ENCODE measurements around the gene MOCS1.

The MOCS1 gene

GRCh38 chr6:39891976-39892375, 42.3 kb downstream of the MOCS1 start:
- no peak for TF ChIP-seq CTCF (IDR thresholded peaks at IDR 0.05)
- peaks cover 8 to 10% of the 10 kb centered on the region in 2 experiments for H3K4me1 ChIP-seq (ENCODE audit: control insufficient read depth in 1 of 2, insufficient read depth in 1 of 2, low read depth in 1 of 2, low read length in 1 of 2)
- peaks cover under 1% of the 10 kb centered on the region for H3K36me3 ChIP-seq
- peaks cover 36% of the 10 kb centered on the region for H3K27me3 ChIP-seq
- H3K4me3 ChIP-seq (ENCODE audit: low read depth in 1 of 2, low read length in 1 of 2) = no peak overlapping the region
- H3K9me3 ChIP-seq = no peaks in the 10 kb centered on the region
- H3K27ac ChIP-seq = no peak overlapping the region

DNA sequence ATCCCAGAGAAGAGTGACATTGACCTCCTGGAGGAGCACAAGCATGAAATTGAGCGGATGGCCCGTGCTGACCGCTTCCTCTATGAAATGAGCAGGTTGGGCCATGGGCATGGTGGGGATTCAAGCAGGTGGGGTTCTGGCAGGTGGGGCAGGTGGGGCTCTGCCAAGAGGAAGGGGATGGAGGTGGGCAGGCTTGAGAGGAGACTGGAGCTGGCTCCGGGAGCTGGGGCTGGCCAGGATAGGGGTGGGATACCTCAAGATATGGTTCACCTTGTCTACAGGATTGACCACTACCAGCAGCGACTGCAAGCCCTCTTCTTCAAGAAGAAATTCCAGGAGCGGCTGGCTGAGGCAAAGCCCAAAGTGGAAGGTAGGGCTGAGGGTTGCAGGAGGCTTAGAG, 42.9 kb downstream of the MOCS1 start:
- Histone ChIP-seq H3K27me3 (peaks cover 39% of the 10 kb centered on the region), H3K9me3 (no peaks in the 10 kb centered on the region), H3K36me3 (no peaks in the 10 kb centered on the region), H3K4me3 (ENCODE audit: low read depth in 1 of 2, low read length in 1 of 2) (no peak overlapping the region), H3K27ac (no peak overlapping the region), H3K4me1 (ENCODE audit: control insufficient read depth in 1 of 2, insufficient read depth in 1 of 2, low read depth in 1 of 2, low read length in 1 of 2) (peaks cover 8 to 10% of the 10 kb centered on the region in 2 experiments)
- TF ChIP-seq CTCF (IDR thresholded peaks at IDR 0.05) = no peak

- TF ChIP-seq CTCF (IDR thresholded peaks at IDR 0.05) = no peak
- no peak overlapping the region for H3K4me3 ChIP-seq (ENCODE audit: low read depth in 1 of 2, low read length in 1 of 2)
- H3K36me3 ChIP-seq = no peaks in the 10 kb centered on the region
- peaks cover 39% of the 10 kb centered on the region for H3K27me3 ChIP-seq
- H3K4me1 ChIP-seq (ENCODE audit: control insufficient read depth in 1 of 2, insufficient read depth in 1 of 2, low read depth in 1 of 2, low read length in 1 of 2) = peaks cover 8 to 10% of the 10 kb centered on the region in 2 experiments
- H3K27ac ChIP-seq = no peak overlapping the region
- H3K9me3 ChIP-seq = no peaks in the 10 kb centered on the region
These were observed 45.0 kb downstream of the MOCS1 start for GRCh38 chr6:39889229-39889628.

- Histone ChIP-seq H3K27me3 (peaks cover 39% of the 10 kb centered on the region), H3K4me1 (ENCODE audit: control insufficient read depth in 1 of 2, insufficient read depth in 1 of 2, low read depth in 1 of 2, low read length in 1 of 2) (peaks cover 8 to 10% of the 10 kb centered on the region in 2 experiments), H3K27ac (no peak overlapping the region), H3K9me3 (no peaks in the 10 kb centered on the region), H3K36me3 (no peaks in the 10 kb centered on the region), H3K4me3 (ENCODE audit: low read depth in 1 of 2, low read length in 1 of 2) (no peak overlapping the region)
- no peak for TF ChIP-seq CTCF (IDR thresholded peaks at IDR 0.05)
These were observed 46.4 kb downstream of the MOCS1 start for GRCh38 chr6:39887692-39888450.

GRCh38 chr6:39886871-39887270, 47.4 kb downstream of the MOCS1 start:
- Histone ChIP-seq H3K27ac (no peak overlapping the region), H3K36me3 (no peaks in the 10 kb centered on the region), H3K27me3 (peaks cover 39% of the 10 kb centered on the region), H3K4me1 (ENCODE audit: control insufficient read depth in 1 of 2, insufficient read depth in 1 of 2, low read depth in 1 of 2, low read length in 1 of 2) (peaks cover 3 to 4% of the 10 kb centered on the region in 2 experiments), H3K4me3 (ENCODE audit: low read depth in 1 of 2, low read length in 1 of 2) (no peak overlapping the region), H3K9me3 (no peaks in the 10 kb centered on the region)
- TF ChIP-seq CTCF (IDR thresholded peaks at IDR 0.05) = no peak

Measured in neutrophil (primary cell).